Gastrocnemius medialis (tissue), 4 donors: ENCODE results near the gene TRIM27. TPM values are rescaled to one million over a fixed set of nuclear protein-coding genes. Genes with fewer than 3 reads are reported as not detected.
"Not testable (repeated sequence)": the region's sequence is repeated elsewhere in the genome, so short reads cannot be mapped to it uniquely, and the experiment has no call there.

ENCODE experiments used
- ATAC-seq, 2 donors: fragments of 150-250 bp; one replicate each; pipeline ENCODE4 v1.9.1; 2016
- DNase-seq, 2 donors: peaks; one replicate each; pipeline ENCODE4 v3.0.0-alpha.2; 2019
- H3K27ac ChIP-seq, 4 donors: fragments of 200-600 bp; sonication (generic); 1 replicate in 1 of 4; 2 replicates in 3 of 4; pipeline ENCODE4 v1.5.1; 2016 to 2018; ENCODE audit warnings: mild to moderate bottlenecking in 2 of 4, moderate library complexity in 1 of 4
- H3K27me3 ChIP-seq, 3 donors: fragments of 200-600 bp; sonication (generic) in 2 of 3; 1 replicate in 1 of 3; 2 replicates in 2 of 3; pipeline versions ENCODE4 v1.5.1 to v1.6.0; 2016 to 2019; ENCODE audit warnings: mild to moderate bottlenecking in 1 of 3, moderate library complexity in 1 of 3
- H3K36me3 ChIP-seq, 2 donors: fragments of 200-600 bp; sonication (generic) in 1 of 2; one replicate each; pipeline ENCODE4 v1.5.1; 2017 to 2018
- H3K4me1 ChIP-seq, 2 donors: fragments of 200-600 bp; sonication (generic) in 1 of 2; one replicate each; pipeline ENCODE4 v1.5.1; 2016 to 2017; ENCODE audit warnings: mild to moderate bottlenecking in 2 of 2
- H3K4me3 ChIP-seq, 4 donors: fragments of 200-600 bp; sonication (generic) in 3 of 4; 1 replicate in 1 of 4; 2 replicates in 3 of 4; pipeline ENCODE4 v1.5.1; 2016 to 2019; ENCODE audit warnings: mild to moderate bottlenecking in 2 of 4
- H3K9me3 ChIP-seq, 3 donors: fragments of 200-600 bp; sonication (generic) in 2 of 3; 1 replicate in 1 of 3; 2 replicates in 2 of 3; pipeline ENCODE4 v1.5.1; 2016 to 2019
- CTCF ChIP-seq, 5 experiments: fragments of 450-650 bp in 3 of 5; fragments of 200-600 bp in 2 of 5; sonication (generic) in 2 of 5; IDR thresholded peaks in 4 of 5; conservative IDR thresholded peaks in 1 of 5; 1 replicate in 4 of 5; 2 replicates in 1 of 5; pipeline ENCODE4 v1.5.1; 2016 to 2019; ENCODE audit warnings: antibody characterized with exemption in 5 of 5, mild to moderate bottlenecking in 3 of 5, moderate library complexity in 3 of 5
- POLR2A ChIP-seq, 2 donors: fragments of 450-650 bp; IDR thresholded peaks; one replicate each; pipeline ENCODE4 v1.6.1; 2017; ENCODE audit warnings: antibody characterized with exemption in 2 of 2, mild to moderate bottlenecking in 2 of 2, moderate library complexity in 2 of 2
- in situ Hi-C, 4 donors: fragments of 200-750 bp; cut with MboI; loops; one replicate each; pipeline versions ENCODE4 v1.15.0 to v1.8.0; 2017; ENCODE audit warnings: low sequenced_read_pairs in 4 of 4
- intact Hi-C: fragments of 100-400 bp; cut with DNase I; formaldehyde crosslinking; loops from one replicate; pipeline ENCODE4 v1.15.1; 2023; ENCODE audit warnings: low total_unique reads
- total RNA-seq, 4 donors: library from RNA; depleted of rRNA; stranded (reverse); fragments of >200 nt; gene quantifications; one replicate each; pipeline versions ENCODE4 v1.1.0 to v1.2.3, GENCODE V29; 2016

TRIM27 gene
- total RNA-seq, 4 donors from 2014 or later, result 33.6 to 45.1 (median 36.1) TPM

GRCh38 chr6:28875191-28875747 lies 48.5 kb downstream of the TRIM27 start:
- in situ Hi-C loops, result no loop called here

GRCh38 chr6:28872157-28872817 lies 51.5 kb downstream of the TRIM27 start:
- H3K27me3 ChIP-seq, result peaks cover 16 to 18% (median 16%) of the 10 kb centered on the region in 3 donors
- H3K9me3 ChIP-seq, H3K4me1 ChIP-seq, ATAC-seq, H3K36me3 ChIP-seq, intact Hi-C loops, H3K4me3 ChIP-seq, H3K27ac ChIP-seq, DNase-seq, in situ Hi-C loops: not testable (repeated sequence)

More at GRCh38 chr6:28875191-28875747, 48.5 kb downstream of the TRIM27 start:
- no peaks in the 10 kb centered on the region for H3K4me1 ChIP-seq
- no peak overlapping the region for H3K27ac ChIP-seq
- ATAC-seq (no peak), DNase-seq (no peak)
- no peak overlapping the region for H3K4me3 ChIP-seq
- H3K9me3 ChIP-seq, result no peaks in the 10 kb centered on the region
- TF ChIP-seq CTCF (IDR thresholded peaks at IDR 0.05 in 4 of 5, conservative IDR thresholded peaks at IDR 0.05 in 1 of 5) (no peak), POLR2A (IDR thresholded peaks at IDR 0.05) (no peak)
- intact Hi-C loops, result no loop called here
- peaks cover 20 to 25% (median 21%) of the 10 kb centered on the region in 3 donors for H3K27me3 ChIP-seq
- no peaks in the 10 kb centered on the region for H3K36me3 ChIP-seq

- no peaks in the 10 kb centered on the region for H3K9me3 ChIP-seq
- TF ChIP-seq POLR2A (IDR thresholded peaks at IDR 0.05) (no peak), CTCF (IDR thresholded peaks at IDR 0.05 in 4 of 5, conservative IDR thresholded peaks at IDR 0.05 in 1 of 5) (no peak)
- no peak for DNase-seq
- no peaks in the 10 kb centered on the region for H3K36me3 ChIP-seq
- no peak for ATAC-seq
- intact Hi-C loops (no loop called here), in situ Hi-C loops (no loop called here)
- H3K4me3 ChIP-seq, result no peak overlapping the region
- H3K4me1 ChIP-seq, result peaks cover 0 to 3% of the 10 kb centered on the region in 2 donors
- H3K27ac ChIP-seq, result no peak overlapping the region
- peaks cover 9 to 17% (median 15%) of the 10 kb centered on the region in 3 donors for H3K27me3 ChIP-seq
Measured at GRCh38 chr6:28871335-28872156, 52.2 kb downstream of the TRIM27 start.

- Histone ChIP-seq H3K27ac (no peak overlapping the region), H3K4me1 (peaks cover 0 to 11% of the 10 kb centered on the region in 2 donors), H3K4me3 (no peak overlapping the region), H3K36me3 (no peaks in the 10 kb centered on the region), H3K9me3 (no peaks in the 10 kb centered on the region), H3K27me3 (peaks cover 0 to 28% (median 3%) of the 10 kb centered on the region in 3 donors)
- in situ Hi-C loops, result no loop called here
- TF ChIP-seq POLR2A (IDR thresholded peaks at IDR 0.05) (no peak), CTCF (IDR thresholded peaks at IDR 0.05 in 4 of 5, conservative IDR thresholded peaks at IDR 0.05 in 1 of 5) (no peak)
- DNase-seq (no peak), ATAC-seq (no peak)
- intact Hi-C loops, result no loop called here
Measured at GRCh38 chr6:28868873-28869272, 54.9 kb downstream of the TRIM27 start.

- in situ Hi-C loops, result no loop called here
- intact Hi-C loops, result no loop called here
- H3K9me3 ChIP-seq, result no peaks in the 10 kb centered on the region
- H3K27ac ChIP-seq, result no peak overlapping the region
- H3K36me3 ChIP-seq, result no peaks in the 10 kb centered on the region
- DNase-seq, result no peak
- peak overlapping the region; percentile 52 to 66 (median 58) for H3K4me3 ChIP-seq
- TF ChIP-seq POLR2A (IDR thresholded peaks at IDR 0.05) (no peak), CTCF (IDR thresholded peaks at IDR 0.05 in 4 of 5, conservative IDR thresholded peaks at IDR 0.05 in 1 of 5) (no peak)
- peaks cover 0 to 28% (median 3%) of the 10 kb centered on the region in 3 donors for H3K27me3 ChIP-seq
- ATAC-seq, result no peak
- peaks cover 0 to 19% of the 10 kb centered on the region in 2 donors for H3K4me1 ChIP-seq
Measured at GRCh38 chr6:28867086-28867409, 56.7 kb downstream of the TRIM27 start.

GRCh38 chr6:28866205-28867085 lies 57.3 kb downstream of the TRIM27 start:
- Histone ChIP-seq H3K27me3 (peaks cover 0 to 32% (median 3%) of the 10 kb centered on the region in 3 donors), H3K27ac (peak overlapping the region; percentile 4 to 50 (median 26)), H3K4me3 (peak overlapping the region; percentile 52 to 66 (median 58)), H3K4me1 (peaks cover 0 to 19% of the 10 kb centered on the region in 2 donors)
- H3K9me3 ChIP-seq, intact Hi-C loops, in situ Hi-C loops, H3K36me3 ChIP-seq, ATAC-seq: not testable (repeated sequence)
- DNase-seq, result peak in 1 of 2 donors; percentile 12
